Measurements from ENCODE around the gene SIVA1.

Gene SIVA1

GRCh38 chr14:104797115-104798044 lies 44.4 kb downstream of the SIVA1 start:
- in situ Hi-C loops (cut with MboI; ENCODE audit: low sequenced_read_pairs, unreplicated experiment) = no loop called here
- TF ChIP-seq CTCF (IDR thresholded peaks at IDR 0.05; ENCODE audit: borderline replicate concordance, control extremely low read depth, extremely low read depth, insufficient read depth, missing control alignments) = no peak
- no peak for DNase-seq (ENCODE audit: low spot score)

GRCh38 chr14:104798300-104799243 lies 45.6 kb downstream of the SIVA1 start:
- no peak for DNase-seq (ENCODE audit: low spot score)
- in situ Hi-C loops (cut with MboI; ENCODE audit: low sequenced_read_pairs, unreplicated experiment) = no loop called here
- TF ChIP-seq CTCF (IDR thresholded peaks at IDR 0.05; ENCODE audit: borderline replicate concordance, control extremely low read depth, extremely low read depth, insufficient read depth, missing control alignments) = no peak

GRCh38 chr14:104799244-104800014 lies 46.5 kb downstream of the SIVA1 start:
- DNase-seq (ENCODE audit: low spot score) = no peak
- TF ChIP-seq CTCF (IDR thresholded peaks at IDR 0.05; ENCODE audit: borderline replicate concordance, control extremely low read depth, extremely low read depth, insufficient read depth, missing control alignments) = no peak

DNA sequence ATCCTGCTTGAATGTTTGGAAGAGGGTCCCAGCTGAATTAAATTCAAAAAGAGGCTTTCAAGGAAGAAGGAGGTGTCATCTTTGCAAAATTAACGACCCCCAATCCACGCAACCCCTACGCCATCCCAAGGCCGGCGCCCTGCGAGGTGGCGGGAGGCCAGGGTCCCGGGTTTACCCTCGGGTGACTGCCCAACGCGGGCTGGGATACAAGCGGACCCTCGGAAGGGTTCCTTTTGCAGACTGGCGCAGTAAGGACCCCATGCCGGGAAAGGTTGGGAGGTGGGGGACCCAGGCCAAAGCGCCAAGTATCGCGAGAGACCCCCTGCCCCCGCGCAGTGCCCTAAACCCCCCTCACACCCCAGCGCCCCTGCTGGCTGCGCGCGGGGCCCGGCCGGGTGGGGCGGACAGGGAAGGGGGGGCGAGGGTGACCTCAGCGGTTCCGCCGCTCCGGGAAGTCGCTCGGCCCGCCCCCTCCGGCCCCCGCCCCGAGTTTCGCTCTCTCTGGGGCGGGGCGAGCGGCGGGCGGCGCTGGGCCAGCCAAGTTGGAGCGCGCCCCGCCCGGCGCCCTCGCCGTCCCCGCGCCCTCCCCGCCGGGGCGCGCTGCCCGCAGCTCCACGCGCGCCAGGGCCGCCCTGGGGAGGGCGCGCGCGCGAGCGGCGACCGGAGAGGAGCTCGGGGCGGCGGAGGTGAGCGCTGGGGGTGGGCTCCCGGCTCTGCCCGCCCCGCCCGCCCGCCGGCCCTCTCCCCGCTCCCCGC lies 47.2 kb downstream of the SIVA1 start:
- in situ Hi-C loops (cut with MboI; ENCODE audit: low sequenced_read_pairs, unreplicated experiment) = no loop called here
- TF ChIP-seq CTCF (IDR thresholded peaks at IDR 0.05; ENCODE audit: borderline replicate concordance, control extremely low read depth, extremely low read depth, insufficient read depth, missing control alignments) = peak; percentile 30
- DNase-seq (ENCODE audit: low spot score) = peak; percentile 94

More at GRCh38 chr14:104799244-104800014, 46.5 kb downstream of the SIVA1 start:
- in situ Hi-C loops (cut with MboI; ENCODE audit: low sequenced_read_pairs, unreplicated experiment) = no loop called here

DNA sequence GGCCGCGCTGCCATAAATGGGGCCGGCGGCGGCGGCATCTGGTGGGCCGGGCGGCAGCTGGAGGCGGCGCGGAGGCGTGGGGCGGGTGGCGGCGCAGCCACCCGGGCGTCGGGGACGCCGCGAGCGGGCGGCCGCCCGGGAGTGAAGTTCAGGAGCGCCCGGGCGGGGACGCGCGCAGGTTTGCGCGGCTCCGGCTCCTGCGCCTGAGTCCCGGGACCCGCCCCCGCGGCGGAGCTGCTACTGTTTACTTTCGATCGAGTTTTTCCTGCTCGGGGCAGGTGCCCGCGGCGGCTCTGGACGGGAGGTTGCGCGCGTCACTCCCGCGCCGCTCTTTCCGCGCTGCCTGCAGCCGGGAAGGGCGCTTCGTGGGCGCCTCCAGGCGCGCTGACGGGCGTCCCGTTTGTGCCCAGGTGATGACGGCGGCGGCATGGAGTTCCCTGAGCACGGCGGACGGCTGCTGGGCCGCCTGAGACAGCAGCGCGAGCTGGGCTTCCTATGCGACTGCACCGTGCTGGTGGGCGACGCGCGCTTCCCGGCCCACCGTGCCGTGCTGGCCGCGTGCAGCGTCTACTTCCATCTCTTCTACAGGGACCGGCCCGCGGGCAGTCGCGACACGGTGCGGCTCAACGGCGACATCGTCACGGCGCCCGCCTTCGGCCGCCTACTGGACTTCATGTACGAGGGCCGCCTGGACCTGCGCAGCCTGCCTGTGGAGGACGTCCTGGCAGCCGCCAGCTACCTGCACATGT lies 48.0 kb downstream of the SIVA1 start, which contains the start of gene ZBTB42:
Gene ZBTB42, plus strand, starts transcription at position 331 of the 749 bp plus-strand sequence. Its CDS starts 97 bp downstream, at position 428.
- TF ChIP-seq CTCF (IDR thresholded peaks at IDR 0.05; ENCODE audit: borderline replicate concordance, control extremely low read depth, extremely low read depth, insufficient read depth, missing control alignments) = no peak
- in situ Hi-C loops (cut with MboI; ENCODE audit: low sequenced_read_pairs, unreplicated experiment) = no loop called here
- DNase-seq (ENCODE audit: low spot score) = peak; percentile 79
